HL-60 (cell line): ENCODE data around the gene STX19.

Experiments used
- DNase-seq, 2 experiments: peaks; one replicate each; pipeline ENCODE4 v3.0.0-alpha.2; 2010 to 2020; ENCODE audit warnings: low read depth in 1 of 2, low spot score in 1 of 2
- H3K27ac ChIP-seq: fragments of 250-450 bp; sonication (Bioruptor Pico); replicated peaks from 2 replicates; pipeline ENCODE4 v1.5.1; 2020; ENCODE audit warnings: mild to moderate bottlenecking, moderate library complexity
- H3K27me3 ChIP-seq: fragments of 250-450 bp; sonication (Bioruptor Pico); 2 replicates; pipeline ENCODE4 v1.5.1; 2021; ENCODE audit warnings: mild to moderate bottlenecking, moderate library complexity; ENCODE audit not compliant: insufficient read depth, poor library complexity, severe bottlenecking
- H3K4me3 ChIP-seq: replicated peaks from 2 replicates; pipeline ENCODE4 v1.5.1; 2011; ENCODE audit warnings: mild to moderate bottlenecking, control low read depth, low read length; ENCODE audit not compliant: insufficient read depth
- CTCF ChIP-seq: IDR thresholded peaks from one replicate; pipeline ENCODE4 v1.5.1; 2011; ENCODE audit warnings: low read length, control low read depth, inconsistent platforms; ENCODE audit not compliant: insufficient read depth
- GABPA ChIP-seq: IDR thresholded peaks from 2 replicates; pipeline ENCODE4 v1.6.1; 2012; ENCODE audit warnings: low read depth
- POLR2AphosphoS5 ChIP-seq: IDR thresholded peaks from 2 replicates; pipeline ENCODE4 v1.6.1; 2012; ENCODE audit warnings: low read depth
- REST ChIP-seq: IDR thresholded peaks from 2 replicates; pipeline ENCODE4 v1.6.1; 2012; ENCODE audit warnings: low read depth; ENCODE audit not compliant: insufficient replicate concordance
- SPI1 ChIP-seq: IDR thresholded peaks from 2 replicates; pipeline ENCODE4 v1.6.1; 2012; ENCODE audit warnings: low read depth, mild to moderate bottlenecking, borderline replicate concordance
- long read RNA-seq: library from polyadenylated mRNA; unstranded; transcript quantifications from one replicate; pipeline ENCODE4 v2.0.0, GENCODE V29; 2020

Gene STX19
- long read RNA-seq, result 0 reads

- no peak within 1 kb of the TSS for H3K27ac ChIP-seq
These were observed at the start of gene STX19 for GRCh38 chr3:94028093-94028837. Gene STX19 (minus strand): TSS chr3:94028597. CDS start chr3:94015269, 13,328 bp downstream.

GRCh38 chr3:94076055-94076454, 47.7 kb upstream of the STX19 start:
- no peaks in the 10 kb centered on the region for H3K27me3 ChIP-seq
- DNase-seq, result no peak
- H3K27ac ChIP-seq, result no peak overlapping the region
- TF ChIP-seq POLR2AphosphoS5 (no peak), SPI1 (no peak), REST (no peak), GABPA (no peak), CTCF (no peak)
- no peak overlapping the region for H3K4me3 ChIP-seq

More at GRCh38 chr3:94028093-94028837, at the start of gene STX19:
- TF ChIP-seq SPI1, result no peak
- TF ChIP-seq REST, result no peak
- no peak for TF ChIP-seq GABPA
- no peak for TF ChIP-seq CTCF
- TF ChIP-seq POLR2AphosphoS5, result no peak
- Histone ChIP-seq H3K27me3 (no peaks in the 10 kb centered on the region), H3K4me3 (no peak within 1 kb of the TSS)
- DNase-seq, result no peak

GRCh38 chr3:94071713-94072284, 43.4 kb upstream of the STX19 start:
- H3K27me3 ChIP-seq, result no peaks in the 10 kb centered on the region
- DNase-seq, result no peak
- no peak overlapping the region for H3K4me3 ChIP-seq
- TF ChIP-seq POLR2AphosphoS5, result no peak
- TF ChIP-seq SPI1, result no peak
- no peak for TF ChIP-seq CTCF
- no peak for TF ChIP-seq REST
- TF ChIP-seq GABPA, result no peak
- no peak overlapping the region for H3K27ac ChIP-seq
